ENCODE data around the gene HDGFL2.

DNA sequence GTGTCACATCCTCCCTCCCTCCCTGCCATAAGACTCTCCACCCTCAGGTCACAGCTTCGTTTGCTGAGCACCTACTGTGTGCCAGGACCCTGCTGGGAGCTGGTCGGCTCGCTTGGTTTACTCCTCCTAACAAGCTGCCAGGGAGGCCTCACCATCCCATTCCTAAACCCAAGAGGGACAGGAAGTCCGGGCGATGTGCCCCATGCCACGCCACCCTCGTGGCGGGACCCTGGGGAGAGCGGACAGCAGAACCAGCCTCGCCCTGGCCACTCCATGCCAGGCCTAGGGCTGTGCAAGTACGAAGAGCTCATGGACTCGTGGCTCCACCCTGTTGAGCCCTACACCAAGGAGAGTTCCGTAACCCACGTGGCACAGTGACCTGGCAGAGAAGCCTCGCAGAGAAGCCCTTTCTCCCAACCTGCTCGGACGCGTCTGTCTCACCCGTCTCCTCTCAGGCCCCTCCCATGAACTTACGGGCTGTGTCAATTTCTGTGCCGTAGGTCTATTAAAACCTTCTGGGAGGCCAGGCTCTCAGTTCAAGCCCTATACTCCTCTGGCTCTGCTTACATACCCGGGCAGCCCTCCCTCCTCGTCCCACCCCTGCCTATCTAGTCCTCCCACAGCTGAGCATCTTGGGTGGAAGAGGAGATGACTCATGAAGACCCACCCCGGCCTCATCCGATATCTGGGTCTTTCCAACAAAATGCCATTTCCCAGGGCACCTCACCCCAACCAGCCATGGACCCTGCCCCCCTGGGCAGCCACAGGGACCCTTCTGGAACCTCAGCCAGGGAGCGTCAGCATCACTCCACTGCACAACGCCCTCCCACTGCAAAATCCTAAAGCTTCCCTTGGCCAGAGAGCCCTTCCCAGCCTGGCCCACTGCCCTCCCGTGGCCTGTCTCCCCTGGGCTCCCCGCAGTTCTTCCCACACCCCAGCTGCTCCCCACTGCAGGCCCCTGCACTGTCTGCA is 17.1 kb upstream of the HDGFL2 start:
- no peak for TF ChIP-seq TAF1 (conservative IDR thresholded peaks at IDR 0.05)
- TF ChIP-seq CTCF (IDR thresholded peaks at IDR 0.05; ENCODE audit: low read depth, low read length, missing input control) = no peak
- TF ChIP-seq JUND (IDR thresholded peaks at IDR 0.05) = no peak

Measured in liver (tissue), 3 donors.